ENCODE results near the gene GSTM3.
A peak's percentile ranks its signal among the peaks of the same experiment; 100 is the strongest.

The GSTM3 gene

DNA sequence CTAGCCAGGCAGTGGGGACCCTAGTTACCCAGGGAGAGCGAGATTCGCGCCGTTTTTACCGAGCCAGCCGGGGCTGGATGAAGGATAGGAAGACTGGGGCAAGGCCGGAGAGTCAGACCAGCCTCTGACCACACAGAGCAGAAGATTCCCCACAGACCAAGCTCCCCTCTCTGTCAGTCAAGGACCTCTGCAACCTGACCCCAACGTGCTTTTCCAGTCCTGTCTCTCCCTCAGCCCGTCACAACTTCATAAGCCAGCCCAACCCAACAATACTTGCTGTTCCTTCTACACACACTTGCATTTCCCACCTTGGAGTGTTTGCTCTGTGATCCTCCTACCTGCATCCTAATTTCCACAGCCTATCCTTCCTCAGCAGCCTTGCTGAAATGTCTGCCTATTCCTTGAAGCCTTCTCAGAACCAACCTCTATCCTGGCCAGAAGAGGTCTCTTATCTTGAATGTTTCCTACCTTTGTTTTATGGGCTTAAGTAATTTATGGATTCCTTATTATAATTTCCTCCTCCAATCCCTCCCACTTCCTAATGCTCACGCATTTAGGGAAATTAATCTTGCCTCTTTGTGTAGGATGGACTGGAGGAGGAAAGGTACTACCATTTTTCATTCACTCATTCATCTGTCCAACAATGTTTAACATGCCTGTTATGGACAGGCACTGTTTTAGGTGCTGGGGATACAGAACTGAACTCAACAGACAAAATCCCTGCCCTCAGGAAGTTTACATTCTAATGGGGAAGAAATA lies at the start of gene GSTM3:
Gene GSTM3, minus strand, starts transcription at position 424 of the 759 bp plus-strand sequence. CDS start 751 bp downstream, outside the sequence.
- DNase-seq: no peak

DNA sequence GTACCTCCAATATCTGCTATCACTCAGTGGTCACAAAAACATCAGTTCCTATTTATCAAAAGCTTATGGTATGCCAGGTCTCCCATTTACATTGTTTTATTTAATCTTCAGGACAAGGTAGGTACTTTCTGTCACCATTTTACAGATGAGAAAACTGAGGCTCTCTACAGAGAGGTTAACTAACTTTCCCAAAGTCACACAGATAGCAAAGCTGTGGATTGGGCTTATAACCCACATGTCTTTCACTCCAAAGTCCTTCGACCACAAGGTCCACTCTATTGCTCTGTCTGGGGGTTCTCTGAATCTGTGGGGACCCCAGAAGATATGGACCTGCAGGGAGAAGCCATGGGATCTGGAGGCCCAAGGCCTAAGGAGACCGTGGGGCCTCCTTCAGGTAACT lies 49.5 kb upstream of the GSTM3 start:
- no peak for DNase-seq

DNA sequence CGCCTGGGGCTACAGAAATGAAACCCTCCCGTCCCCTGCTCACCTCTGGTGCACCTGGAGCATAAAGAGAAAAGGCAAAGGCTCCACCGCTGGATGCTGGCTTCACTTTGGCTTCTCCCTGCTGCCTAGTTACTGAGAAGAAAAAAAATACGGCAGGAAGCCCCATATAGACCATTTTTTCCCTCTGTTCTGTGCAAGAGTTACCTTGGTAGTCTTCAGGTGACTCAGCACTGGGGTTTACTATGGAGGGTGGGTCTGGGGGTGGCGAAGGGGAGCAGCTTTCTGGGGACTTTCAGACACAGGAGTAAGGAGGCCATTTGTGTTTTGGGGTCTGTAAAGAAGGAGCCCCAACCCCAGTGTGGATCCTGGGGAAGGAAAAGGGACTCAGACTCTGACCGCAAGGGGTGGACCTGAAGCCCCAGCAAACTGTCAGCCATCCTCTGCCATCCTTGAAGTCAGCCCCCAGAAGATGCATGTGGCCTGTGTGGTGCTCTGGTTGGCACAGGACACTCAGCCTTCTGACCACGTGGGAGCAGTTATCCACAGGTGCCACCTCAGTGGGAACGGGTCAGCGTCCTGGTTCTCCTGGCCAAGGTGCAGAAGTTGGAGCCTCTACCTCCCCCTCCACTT lies 48.8 kb upstream of the GSTM3 start:
- no peak for DNase-seq

DNA sequence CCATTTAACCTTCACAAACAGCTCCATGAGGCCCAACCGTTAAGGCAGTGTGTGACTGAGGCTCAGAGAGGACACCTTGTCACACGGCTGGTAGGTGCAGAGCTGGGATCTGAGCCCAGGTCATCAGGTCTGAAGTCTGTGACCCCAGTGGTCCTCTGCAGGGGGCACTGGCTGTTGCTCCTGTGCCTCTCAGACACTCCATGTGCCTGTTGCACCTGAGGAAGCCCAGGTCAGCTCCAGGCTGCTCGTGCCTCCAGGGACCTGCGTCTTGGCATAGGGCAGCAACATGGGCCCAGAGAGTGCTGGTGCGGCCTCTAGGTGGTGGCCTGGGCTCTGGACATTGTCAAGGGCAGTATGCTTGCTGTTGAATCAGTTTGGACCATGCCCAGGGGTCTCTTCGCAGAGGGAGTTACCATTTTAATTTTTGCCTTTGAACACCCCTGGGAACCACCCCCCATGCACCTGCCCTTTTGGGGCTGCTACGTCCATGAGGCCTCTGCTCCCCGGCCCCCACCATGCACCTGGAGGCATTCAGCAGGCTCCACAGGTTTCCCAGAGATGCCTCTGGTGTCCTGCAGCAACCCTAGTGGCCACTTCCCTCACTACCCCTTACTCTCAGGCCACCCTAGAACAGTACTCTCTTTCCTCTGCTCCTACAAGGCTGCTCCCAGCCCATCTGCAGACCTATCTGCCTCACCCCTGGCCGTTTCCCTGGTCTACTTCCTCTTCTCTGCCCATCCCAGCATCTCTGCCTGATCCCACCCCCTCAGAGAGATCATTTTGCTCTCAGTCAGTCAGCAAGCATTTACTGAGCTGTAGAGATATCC lies 48.1 kb upstream of the GSTM3 start:
- DNase-seq: peak; percentile 42

DNA sequence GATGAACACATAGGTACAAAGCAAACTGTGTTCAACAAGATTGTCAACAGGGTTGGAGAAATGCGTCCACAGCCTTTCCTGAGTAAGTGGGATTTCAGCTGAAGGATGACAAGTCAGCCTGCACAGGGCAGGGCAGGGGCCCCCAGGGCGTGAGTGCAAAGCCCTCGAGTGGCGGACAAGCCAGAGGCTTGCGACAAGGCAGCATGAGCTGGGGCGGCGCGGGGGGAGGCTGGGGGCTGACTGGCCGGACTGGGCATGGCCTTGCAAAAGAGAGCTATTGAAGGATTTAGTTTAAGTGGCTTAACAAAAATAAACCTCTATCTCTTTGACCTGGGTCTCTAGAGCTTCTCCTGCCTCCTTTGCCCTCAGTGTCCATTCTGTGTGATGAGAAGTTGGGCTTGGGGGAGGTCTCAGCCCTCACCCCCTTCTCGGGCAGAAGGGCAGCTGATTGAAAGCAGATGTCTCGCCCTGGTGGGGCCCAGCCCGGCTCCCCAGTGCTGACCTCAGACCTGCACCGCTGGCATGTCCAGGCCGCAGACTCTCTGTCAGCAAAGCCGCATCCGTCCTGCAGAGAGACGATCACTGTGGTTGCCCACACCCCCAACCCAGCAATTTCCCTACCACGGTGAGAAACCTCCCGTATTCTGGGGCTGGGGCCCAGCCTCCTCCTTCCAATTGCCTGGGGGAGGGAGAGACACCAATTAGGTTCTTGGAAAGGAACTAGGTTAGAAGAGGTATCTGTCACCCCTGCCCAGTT lies 47.2 kb upstream of the GSTM3 start:
- DNase-seq: no peak

DNA sequence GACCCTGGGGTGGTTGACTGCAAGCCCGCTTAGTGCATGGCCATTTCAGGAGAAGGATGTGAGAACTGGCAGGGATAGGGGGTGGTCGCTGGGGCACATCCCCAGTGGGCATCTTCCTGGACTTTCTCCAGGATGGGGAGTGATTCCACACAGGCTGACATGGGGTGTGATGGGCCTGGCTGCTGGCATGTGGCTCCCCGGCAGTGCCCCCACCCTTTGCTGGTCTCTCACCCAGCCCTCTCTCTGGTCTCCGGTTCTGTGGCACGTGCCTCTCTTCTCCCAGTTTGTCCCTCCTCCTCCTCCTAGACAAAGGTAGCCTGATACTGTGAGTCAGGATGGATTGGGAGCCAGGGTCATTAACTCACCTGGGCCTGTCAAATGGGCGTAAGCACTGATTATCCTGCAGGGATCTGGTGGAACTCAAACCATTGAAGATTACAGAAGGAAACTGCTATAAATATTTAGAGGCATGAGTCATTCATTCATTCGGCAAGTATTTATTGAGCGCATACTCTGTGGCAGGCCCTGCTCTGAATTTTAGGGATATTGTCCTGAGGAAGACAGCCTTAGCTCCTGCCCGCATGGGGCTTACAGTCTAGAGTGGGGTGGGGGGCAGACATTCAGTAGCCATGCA lies 46.5 kb upstream of the GSTM3 start:
- DNase-seq: no peak

DNA sequence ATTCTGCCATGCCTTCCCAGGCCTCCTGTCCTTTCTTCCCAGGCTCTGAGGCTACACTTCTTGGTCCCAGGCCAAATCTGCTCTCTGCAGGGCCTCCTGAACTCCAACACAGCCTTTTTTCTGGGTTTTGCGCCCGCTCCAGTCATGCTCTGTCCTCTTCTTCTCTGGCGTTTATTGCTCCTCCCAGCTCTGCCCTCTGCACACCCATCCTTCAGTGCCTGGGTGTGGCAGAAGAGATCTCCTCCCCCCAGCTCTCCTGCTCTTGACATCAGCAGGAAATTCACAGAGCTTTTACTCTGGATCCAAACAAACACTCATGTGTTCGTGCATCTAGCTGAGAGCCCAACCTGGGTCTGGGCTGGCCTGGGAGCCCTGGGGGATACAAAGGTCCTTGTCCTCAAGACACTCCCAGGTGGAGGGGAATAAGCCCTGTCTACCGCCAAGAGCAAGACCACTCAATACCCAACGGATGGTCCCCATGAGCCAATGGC lies 45.7 kb upstream of the GSTM3 start:
- no peak for DNase-seq

DNA sequence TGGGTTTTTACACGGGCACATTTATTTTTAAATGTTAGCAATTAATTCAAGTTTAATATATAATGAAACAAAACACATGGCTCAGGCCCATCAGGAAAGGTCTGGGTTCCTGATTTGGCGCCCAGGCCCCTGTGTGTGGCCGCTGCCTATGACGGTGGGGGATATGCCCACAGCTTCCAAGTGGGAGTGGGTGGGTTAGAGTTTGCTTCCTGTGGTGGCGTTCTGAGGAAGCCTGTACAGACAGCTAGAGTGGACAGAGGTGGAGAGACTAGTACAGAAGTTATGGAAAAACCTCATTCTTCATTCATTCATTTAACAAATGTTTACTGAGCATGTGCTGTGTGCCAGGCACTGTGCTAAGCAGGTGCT lies 45.3 kb upstream of the GSTM3 start:
- DNase-seq: no peak

DNA sequence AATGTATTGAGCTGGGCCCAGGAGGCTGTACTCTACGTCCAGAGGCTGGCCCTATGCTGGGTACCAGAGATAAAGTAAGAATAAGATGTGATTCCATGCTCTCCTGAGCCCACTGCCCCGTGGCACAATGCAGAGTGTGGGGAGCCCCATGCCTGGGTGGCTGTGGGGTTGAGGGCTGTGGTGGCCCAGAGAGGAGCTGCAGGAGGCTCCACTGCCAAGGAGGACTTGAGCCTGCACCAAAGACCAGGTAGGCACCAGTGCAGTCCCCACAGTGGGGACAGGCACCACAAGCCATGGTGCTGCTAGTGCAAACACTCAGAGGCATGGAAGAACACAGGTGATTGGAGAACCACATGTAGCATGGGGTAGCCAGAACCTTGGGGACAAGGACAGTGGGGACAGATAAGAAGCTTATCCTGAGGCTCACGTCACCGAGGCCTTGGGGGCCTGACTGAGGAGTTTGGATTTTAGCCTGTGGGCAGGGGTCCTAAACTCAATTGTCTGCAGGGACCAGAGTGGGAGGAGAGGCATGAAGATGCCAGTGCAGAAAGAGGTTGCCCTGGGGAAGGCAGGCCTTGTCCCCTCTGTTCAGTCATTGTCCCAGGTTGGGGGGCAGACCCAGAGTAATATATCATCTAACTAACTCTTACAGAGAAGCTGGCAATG lies 44.7 kb upstream of the GSTM3 start:
- no peak for DNase-seq

DNA sequence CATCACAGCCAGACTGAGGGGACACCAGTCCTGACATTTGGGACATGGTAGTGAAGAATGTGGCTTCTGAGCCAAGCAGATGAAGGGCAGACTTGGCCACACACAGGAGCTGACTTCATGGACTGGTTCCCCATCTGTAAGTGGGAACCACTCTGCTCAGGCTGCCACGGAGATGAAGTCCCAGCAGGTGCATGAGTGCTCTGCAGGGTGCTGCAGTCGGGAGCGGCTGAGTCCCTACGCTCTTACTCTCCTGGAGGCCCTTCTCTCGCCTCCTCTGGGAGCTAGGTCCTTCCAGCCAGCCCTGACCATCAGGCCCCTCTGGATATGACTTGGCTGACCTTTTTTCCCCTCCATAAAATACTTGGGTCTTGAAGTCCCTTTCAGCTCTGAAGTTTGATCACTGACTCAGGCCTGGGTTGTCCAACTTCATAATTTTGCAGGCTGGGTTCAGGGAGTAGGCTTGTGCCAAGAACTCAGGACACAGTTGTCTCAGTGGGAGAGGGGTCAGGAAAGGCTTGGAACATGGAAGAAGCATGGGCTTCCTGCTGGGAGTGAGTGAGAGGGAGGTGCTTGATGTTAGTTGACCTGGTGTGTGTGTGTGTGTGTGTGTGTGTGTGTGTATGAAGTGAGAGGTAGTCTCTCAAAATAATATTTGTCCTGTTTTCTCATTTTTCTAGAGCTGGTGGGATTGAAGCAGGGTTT lies 43.9 kb upstream of the GSTM3 start:
- no peak for DNase-seq

DNA sequence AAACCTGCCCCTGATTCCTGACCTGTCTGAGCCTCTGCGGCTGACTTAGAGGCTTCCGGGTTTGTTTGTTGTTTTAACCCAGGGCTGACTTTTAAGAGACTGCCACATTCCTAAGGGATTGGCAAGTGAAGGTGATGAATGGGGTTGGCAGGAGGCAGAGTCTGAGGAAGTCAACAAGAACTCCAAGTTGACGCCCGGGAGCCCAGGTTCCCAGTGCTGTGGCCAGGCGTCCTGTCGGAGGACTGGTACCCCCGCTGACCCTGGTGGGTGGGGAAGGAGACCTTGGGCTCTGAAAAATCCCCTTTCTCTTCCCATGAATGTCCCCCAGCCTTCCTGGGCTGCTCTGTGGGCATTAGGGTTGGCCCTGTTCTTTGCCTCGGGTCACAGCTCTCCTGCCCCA lies 42.6 kb upstream of the GSTM3 start:
- no peak for DNase-seq

DNA sequence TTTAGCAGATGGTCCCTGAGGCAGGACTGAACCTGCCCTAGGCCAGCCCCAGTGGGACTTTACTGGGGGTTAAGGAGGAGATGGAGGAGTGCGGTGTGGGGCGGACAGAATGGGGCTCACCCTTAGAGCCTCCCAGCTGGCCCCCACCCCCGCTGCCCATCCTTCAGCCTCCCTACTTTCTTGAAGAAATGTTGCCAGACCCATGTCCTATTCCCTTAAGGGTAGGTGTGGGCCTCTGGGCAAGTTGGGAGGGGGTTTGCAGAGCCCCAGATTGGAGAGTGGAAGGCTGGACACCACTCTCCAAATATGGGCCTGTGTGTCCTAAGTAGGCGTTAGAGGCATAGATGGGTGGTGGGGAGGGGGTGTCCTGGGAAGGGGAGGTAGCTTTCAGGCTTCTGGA lies 42.1 kb upstream of the GSTM3 start:
- no peak for DNase-seq

DNA sequence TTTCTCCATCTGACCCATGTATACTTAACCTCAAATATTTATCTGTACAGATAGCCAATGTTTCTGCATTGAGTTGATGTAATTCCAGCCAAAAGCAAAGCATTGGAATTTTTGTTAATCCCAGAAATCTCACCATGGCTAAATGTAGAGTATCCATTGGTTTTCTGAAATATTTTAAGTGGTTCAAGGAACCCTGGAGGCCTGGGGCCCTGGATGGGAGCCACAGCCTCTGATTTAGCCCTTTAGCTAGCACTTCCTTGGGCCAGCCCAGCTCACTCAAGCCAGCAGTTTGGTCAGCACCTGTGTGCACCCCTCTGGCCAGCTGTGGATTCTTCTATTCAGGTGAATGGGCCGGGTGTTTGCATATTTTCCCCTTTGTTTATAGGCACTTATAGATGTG lies 41.7 kb upstream of the GSTM3 start:
- DNase-seq: no peak

DNA sequence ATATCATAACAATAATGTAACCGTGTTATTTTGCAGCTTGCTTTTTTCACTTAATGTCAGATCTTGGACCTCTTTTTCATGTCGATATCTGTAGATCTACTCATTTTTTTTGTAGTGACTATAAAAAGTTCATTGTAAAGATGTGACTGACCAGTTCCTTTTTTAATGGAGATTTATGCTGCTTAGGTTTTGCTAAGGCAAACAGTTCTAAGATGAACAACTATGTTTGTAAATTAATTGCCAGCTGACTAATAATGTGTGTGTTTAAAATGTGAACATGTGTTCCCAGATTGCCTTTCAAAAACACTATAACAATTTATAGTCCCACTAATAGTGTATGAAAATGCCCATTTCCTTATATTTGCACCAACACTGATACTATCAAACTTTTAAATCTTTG lies 41.0 kb upstream of the GSTM3 start:
- DNase-seq: no peak

DNA sequence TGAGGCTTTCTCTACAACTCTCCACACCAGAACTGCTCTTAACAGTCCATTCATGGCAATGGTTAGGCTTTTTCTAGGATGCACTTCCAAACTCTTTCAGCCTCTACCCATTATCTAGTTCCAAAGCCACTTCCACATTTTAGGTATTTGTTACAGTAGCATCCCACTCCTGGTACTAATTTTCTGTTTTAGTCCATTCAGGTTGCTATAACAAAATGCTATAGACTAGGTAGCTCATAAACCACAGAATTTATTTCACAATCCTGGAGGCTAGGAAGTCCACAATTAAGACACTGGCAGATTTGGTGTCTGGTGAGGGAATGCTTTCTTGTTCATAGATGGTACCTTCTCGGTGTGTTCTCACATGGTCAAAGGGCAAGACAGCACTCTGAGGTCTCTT lies 40.1 kb upstream of the GSTM3 start:
- DNase-seq: no peak

DNA sequence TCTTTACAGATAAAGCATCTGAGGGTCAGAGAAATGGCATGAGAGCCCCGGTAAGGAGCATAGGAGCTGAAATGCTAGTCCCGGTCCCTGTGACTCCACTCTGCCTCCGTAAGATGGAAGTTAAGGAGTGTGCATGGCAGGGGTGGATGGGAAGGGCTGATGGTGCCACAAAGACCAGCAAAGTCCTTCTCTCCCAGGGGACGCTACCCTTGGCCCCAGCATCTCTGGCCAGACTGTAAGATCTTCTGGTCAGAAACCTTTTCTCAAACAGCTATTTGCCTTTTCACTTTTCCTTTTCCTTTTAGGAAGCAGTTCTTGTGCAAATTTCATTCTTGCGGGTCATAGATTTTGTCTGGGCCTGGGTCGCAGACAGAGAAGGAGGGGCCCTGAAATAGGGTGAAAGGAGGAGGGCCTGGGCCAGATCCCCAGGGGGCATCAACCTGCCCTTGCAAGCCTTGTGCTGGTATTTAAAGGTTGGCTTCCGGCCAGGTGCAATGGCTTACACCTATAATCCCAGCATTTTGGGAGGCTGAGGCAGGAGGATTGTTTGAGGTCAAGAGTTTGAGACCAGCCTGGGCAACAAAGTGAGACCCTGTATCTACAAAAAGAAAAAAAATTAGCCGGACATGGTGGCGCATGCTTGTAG lies 37.3 kb upstream of the GSTM3 start:
- no peak for DNase-seq

DNA sequence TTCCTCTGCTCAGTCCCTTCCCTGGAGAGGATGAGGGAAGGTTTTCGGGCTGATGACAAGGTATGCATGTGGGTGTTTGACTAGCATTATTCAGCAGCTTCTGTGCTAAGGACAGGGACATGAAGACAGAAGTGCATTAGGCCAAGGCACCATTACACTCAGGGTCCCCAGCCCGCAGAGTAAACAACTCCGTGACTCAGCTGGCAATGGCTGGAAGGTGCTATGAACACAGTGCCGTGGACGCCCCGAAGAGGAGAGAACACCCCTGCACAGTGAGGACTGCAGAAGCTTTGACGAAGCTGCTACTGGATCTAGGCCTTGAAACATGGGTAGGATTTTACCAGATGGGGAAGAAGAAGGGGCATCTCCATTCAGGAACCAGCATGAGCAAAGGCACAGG lies 36.6 kb upstream of the GSTM3 start:
- DNase-seq: no peak

DNA sequence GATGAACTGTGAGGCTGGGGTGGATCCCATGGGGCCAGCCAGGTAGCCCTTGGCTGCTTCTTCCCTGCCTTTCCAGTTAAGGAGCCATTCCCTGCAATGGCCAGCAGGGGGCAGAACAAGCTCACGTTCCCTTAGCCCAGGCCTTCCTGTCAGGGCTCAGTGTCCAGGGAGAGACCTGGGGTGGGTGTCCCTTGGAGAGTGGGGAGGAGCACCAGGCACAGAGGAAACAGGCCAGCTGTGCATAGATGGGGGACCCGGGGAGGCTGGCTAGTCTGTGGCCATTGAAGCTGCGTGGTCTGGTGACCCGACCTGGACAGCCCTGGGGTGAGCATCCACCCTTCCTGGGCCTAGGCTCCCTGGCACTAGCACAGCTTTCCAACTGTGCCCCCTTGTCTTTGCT lies 36.1 kb upstream of the GSTM3 start:
- DNase-seq: peak; percentile 87

DNA sequence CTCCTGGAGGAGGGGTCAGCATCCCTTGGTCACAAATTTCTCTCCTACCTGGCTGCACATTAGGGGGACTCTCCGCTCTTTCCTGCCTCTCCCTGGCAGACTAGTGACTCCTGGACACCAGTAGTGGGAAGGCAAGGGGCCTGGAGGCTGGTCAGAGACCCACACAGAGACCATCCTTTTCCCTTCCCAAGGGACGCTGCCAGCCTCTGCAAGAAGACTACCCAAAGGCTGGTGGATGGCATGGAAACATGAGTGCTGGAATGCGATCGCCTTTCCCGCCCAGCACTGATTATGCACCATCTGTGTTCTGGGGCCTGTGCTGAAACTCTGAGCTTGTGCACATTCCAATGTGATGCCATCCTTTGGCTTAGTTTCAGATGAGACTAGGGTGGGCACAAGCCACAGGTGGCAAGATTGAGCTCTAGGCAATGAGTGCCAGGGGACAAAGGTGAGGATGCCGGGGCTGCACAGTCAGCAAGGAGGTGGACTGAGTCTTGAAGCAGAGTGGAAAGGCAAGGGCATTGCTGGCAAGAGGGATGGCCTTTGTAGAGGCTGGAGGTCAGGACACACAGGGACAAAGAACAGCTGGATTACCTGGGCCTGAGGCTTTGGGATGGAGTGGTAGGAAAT lies 35.5 kb upstream of the GSTM3 start:
- no peak for DNase-seq

DNA sequence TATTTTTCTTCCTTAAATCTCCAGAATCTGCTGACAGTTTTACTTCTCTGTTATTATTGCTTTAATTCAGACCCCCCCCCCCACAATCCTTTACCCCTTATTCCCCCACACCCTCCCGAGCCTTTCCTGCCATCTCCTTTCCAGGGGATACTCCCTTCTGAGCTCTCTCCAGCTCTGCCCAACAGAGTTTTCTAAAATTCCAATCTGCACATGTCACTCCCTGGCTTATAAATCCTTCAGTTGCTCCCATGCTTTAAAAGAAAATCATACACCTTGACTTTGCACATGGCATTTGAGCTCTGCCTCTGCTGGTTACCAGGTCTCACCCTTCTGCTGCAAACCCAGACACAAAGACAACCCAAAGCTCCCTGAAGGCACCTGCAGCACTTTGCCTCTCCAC lies 34.6 kb upstream of the GSTM3 start:
- no peak for DNase-seq
